Measurements from ENCODE around the gene OR2H2.

GRCh38 chr6:29632789-29633533 lies 48.0 kb downstream of the OR2H2 start, which contains the start of gene GABBR1:
- TF ChIP-seq CTCF (conservative IDR thresholded peaks at IDR 0.05; ENCODE audit: low read length) (no peak), EZH2phosphoT487 (IDR thresholded peaks at IDR 0.05; ENCODE audit: borderline replicate concordance, low read depth, low read length) (no peak)
